Loucy (cell line): ENCODE results near the gene GATC.

ENCODE experiments used
- H2AFZ ChIP-seq: fragments of 200-600 bp; sonication (generic); 2 replicates; pipeline ENCODE4 v1.6.0; 2016; ENCODE audit warnings: antibody characterized with exemption, mild to moderate bottlenecking, low read length, moderate library complexity
- H3F3A ChIP-seq: fragments of 200-600 bp; 2 replicates; pipeline ENCODE4 v1.6.0; 2016; ENCODE audit warnings: antibody characterized with exemption, low read depth, mild to moderate bottlenecking
- H3K27me3 ChIP-seq: fragments of 200-600 bp; sonication (generic); 2 replicates; pipeline ENCODE4 v1.6.1; 2014; ENCODE audit warnings: low read length, mild to moderate bottlenecking; ENCODE audit not compliant: insufficient read depth, poor library complexity, severe bottlenecking
- H3K36me3 ChIP-seq: fragments of 200-600 bp; sonication (generic); 2 replicates; pipeline ENCODE4 v1.6.1; 2016; ENCODE audit warnings: low read length; ENCODE audit not compliant: insufficient read depth
- H3K4me1 ChIP-seq: fragments of 200-600 bp; sonication (generic); 2 replicates; pipeline ENCODE4 v1.5.1; 2014; ENCODE audit warnings: low read length, mild to moderate bottlenecking; ENCODE audit not compliant: insufficient read depth, poor library complexity, severe bottlenecking
- H3K4me2 ChIP-seq: fragments of 200-600 bp; sonication (generic); 2 replicates; pipeline ENCODE4 v1.6.0; 2014; ENCODE audit warnings: antibody characterized with exemption, low read length, low read depth, mild to moderate bottlenecking; ENCODE audit not compliant: poor library complexity, severe bottlenecking
- H3K4me3 ChIP-seq: fragments of 200-600 bp; sonication (generic); 2 replicates; pipeline ENCODE4 v1.5.1; 2014; ENCODE audit warnings: low read length, mild to moderate bottlenecking, mixed read lengths; ENCODE audit not compliant: poor library complexity, severe bottlenecking
- H3K79me2 ChIP-seq: fragments of 200-600 bp; sonication (generic); 2 replicates; pipeline ENCODE4 v1.6.1; 2014; ENCODE audit warnings: low read length; ENCODE audit not compliant: insufficient read depth
- H3K9ac ChIP-seq: fragments of 200-600 bp; sonication (generic); 2 replicates; pipeline ENCODE4 v1.6.0; 2014; ENCODE audit warnings: mild to moderate bottlenecking, low read depth, low read length, moderate library complexity; ENCODE audit not compliant: poor library complexity, severe bottlenecking
- H3K9me2 ChIP-seq: fragments of 200-600 bp; sonication (generic); replicated peaks from 2 replicates; pipeline ENCODE4 v1.6.1; 2016; ENCODE audit warnings: low read depth, low read length, mixed read lengths
- H3K9me3 ChIP-seq: fragments of 200-600 bp; sonication (generic); 2 replicates; pipeline ENCODE4 v1.6.1; 2014; ENCODE audit warnings: mild to moderate bottlenecking, antibody characterized with exemption, low read length, low read depth; ENCODE audit not compliant: insufficient read depth
- H4K20me1 ChIP-seq: fragments of 200-600 bp; sonication (generic); 2 replicates; pipeline ENCODE4 v1.6.0; 2014; ENCODE audit warnings: antibody characterized with exemption, low read length, mild to moderate bottlenecking; ENCODE audit not compliant: insufficient read depth, poor library complexity, severe bottlenecking
- EZH2phosphoT487 ChIP-seq: fragments of 200-600 bp; IDR thresholded peaks from 2 replicates; pipeline ENCODE4 v1.6.1; 2018; ENCODE audit warnings: antibody characterized with exemption, mild to moderate bottlenecking, moderate library complexity, borderline replicate concordance
- TF ChIP-seq, protein P1 (sequence below): fragments of 200-600 bp; sonication (generic); conservative IDR thresholded peaks from 2 replicates; pipeline ENCODE4 v1.5.1; 2014; ENCODE audit warnings: mild to moderate bottlenecking, antibody characterized with exemption, low read length

The GATC gene

DNA sequence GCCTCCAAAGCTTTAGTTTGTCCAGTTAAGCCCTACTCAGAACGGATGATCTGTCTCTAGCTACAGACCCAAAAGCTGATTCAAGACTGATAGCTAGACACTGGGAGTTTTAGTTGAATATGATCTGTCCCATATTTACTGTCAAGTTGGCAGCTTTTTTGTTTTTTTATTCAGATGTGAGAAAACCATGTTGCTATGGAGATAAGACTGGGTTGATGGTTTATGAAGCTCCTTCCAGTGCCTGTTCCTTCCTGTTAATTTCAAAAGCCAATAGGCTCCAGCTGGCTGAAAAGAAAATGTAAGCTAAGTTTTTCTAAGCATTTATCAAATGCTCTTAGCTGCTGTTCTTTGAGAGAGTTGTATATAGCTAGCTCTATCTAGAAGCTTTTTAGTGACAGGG lies 54.3 kb downstream of the GATC start:
- TF ChIP-seq, protein P1, sequence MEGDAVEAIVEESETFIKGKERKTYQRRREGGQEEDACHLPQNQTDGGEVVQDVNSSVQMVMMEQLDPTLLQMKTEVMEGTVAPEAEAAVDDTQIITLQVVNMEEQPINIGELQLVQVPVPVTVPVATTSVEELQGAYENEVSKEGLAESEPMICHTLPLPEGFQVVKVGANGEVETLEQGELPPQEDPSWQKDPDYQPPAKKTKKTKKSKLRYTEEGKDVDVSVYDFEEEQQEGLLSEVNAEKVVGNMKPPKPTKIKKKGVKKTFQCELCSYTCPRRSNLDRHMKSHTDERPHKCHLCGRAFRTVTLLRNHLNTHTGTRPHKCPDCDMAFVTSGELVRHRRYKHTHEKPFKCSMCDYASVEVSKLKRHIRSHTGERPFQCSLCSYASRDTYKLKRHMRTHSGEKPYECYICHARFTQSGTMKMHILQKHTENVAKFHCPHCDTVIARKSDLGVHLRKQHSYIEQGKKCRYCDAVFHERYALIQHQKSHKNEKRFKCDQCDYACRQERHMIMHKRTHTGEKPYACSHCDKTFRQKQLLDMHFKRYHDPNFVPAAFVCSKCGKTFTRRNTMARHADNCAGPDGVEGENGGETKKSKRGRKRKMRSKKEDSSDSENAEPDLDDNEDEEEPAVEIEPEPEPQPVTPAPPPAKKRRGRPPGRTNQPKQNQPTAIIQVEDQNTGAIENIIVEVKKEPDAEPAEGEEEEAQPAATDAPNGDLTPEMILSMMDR, result no peak
- no peak for TF ChIP-seq EZH2phosphoT487
- peaks cover 15% of the 10 kb centered on the region for H3K4me1 ChIP-seq
- H3K9ac ChIP-seq, result no peak overlapping the region
- peaks cover 29% of the 10 kb centered on the region for H3K79me2 ChIP-seq
- H2AFZ ChIP-seq, result no peak overlapping the region
- no peaks in the 10 kb centered on the region for H3K27me3 ChIP-seq
- peaks cover 18% of the 10 kb centered on the region for H3K36me3 ChIP-seq
- no peak overlapping the region for H3K4me2 ChIP-seq
- peaks cover 32% of the 10 kb centered on the region for H4K20me1 ChIP-seq
- no peaks in the 10 kb centered on the region for H3K9me3 ChIP-seq
- no peaks in the 10 kb centered on the region for H3K9me2 ChIP-seq
- peaks cover 3% of the 10 kb centered on the region; the same call in 1 of the 2 replicates for H3F3A ChIP-seq
- H3K4me3 ChIP-seq, result no peak overlapping the region

DNA sequence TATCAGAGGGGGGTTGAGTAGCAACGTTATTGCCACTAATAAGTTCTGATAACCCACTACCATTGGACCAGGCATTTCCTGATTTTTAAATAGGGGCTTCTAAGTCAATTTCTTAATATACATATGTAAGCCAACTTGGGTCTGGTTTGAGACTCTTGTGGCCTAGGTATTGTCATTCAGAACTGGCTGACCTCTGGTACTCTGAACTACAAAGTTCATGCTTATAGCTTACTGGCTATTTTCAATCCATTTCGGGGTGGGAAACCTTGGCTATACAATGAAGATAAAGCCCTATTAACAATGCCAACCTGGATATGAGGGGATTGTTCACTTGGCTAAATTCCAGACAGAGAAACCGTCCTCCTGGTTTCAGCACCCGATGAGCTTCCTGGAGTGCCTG lies 58.3 kb downstream of the GATC start:
- Histone ChIP-seq H3F3A (no peaks in the 10 kb centered on the region), H4K20me1 (no peaks in the 10 kb centered on the region), H3K36me3 (no peaks in the 10 kb centered on the region), H3K4me3 (no peak overlapping the region), H2AFZ (no peak overlapping the region), H3K27me3 (no peaks in the 10 kb centered on the region), H3K9me3 (no peaks in the 10 kb centered on the region), H3K9ac (no peak overlapping the region), H3K4me1 (no peaks in the 10 kb centered on the region), H3K4me2 (no peak overlapping the region), H3K9me2 (no peaks in the 10 kb centered on the region), H3K79me2 (no peaks in the 10 kb centered on the region)
- no peak for TF ChIP-seq EZH2phosphoT487
- TF ChIP-seq, protein P1, result no peak

DNA sequence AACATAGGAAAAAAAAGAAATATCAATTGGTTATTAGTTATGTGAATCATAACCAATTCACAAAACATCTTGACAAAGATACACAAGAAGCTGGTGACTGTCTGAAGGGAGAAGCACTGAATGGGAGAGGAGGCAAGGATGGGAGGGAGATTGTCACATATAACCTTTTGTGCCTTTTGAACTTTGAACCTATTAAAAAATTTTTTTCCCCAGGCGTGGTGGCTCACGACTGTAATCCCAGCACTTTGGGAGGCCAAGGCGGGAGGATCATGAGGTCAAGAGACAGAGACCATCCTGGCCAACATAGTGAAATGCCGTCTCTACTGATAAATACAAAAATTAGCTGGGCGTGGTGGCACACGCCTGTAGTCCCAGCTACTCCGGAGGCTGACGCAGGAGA lies 62.3 kb downstream of the GATC start:
- no peaks in the 10 kb centered on the region for H4K20me1 ChIP-seq
- no peaks in the 10 kb centered on the region for H3K79me2 ChIP-seq
- H3K9me2 ChIP-seq, result no peaks in the 10 kb centered on the region
- no peaks in the 10 kb centered on the region for H3K36me3 ChIP-seq
- no peak overlapping the region for H3K4me3 ChIP-seq
- H3K9me3 ChIP-seq, result no peaks in the 10 kb centered on the region
- no peaks in the 10 kb centered on the region for H3K4me1 ChIP-seq
- no peaks in the 10 kb centered on the region for H3F3A ChIP-seq
- TF ChIP-seq, protein P1, result no peak
- no peak for TF ChIP-seq EZH2phosphoT487
- H2AFZ ChIP-seq, result no peak overlapping the region
- no peaks in the 10 kb centered on the region for H3K27me3 ChIP-seq
- H3K9ac ChIP-seq, result no peak overlapping the region
- no peak overlapping the region for H3K4me2 ChIP-seq
